Measurements from ENCODE around the gene PREX1. TPM values are rescaled to one million over a fixed set of nuclear protein-coding genes. Genes with fewer than 3 reads are reported as not detected.

The PREX1 gene
- polyA plus RNA-seq, 1 of the 3 experiments (the other 2 are of a cell fraction): 5.3 TPM

DNA sequence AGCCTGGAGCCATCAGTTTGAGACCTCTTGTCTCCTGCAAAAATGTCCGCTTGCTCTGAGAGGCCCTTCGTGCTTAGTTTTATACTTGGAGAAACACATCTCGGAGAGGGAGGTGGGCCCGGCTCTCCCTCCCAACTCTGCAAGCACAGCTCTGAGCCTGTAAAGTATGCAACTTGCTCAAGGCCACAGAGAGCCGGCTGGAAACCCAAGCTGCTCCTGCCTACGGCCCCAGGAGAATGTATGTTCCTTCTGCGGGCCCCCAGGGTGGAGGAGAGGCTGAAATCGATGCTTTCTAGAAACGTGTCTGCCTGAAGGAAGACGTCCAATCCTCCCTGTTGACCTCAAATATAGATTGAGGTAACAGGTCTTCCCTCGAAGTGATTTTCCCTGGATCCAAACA is 205.4 kb downstream of the PREX1 start:
- H3K4me1 ChIP-seq (ENCODE audit: control insufficient read depth in 1 of 2, insufficient read depth in 2 of 2, low read depth in 1 of 2, low read length in 1 of 2): peaks cover 0 to 27% of the 10 kb centered on the region in 2 experiments; a peak in 2 of 4 replicates
- no peak overlapping the region for H3K4me3 ChIP-seq (ENCODE audit: low read depth in 2 of 2, low read length in 1 of 2)
- peaks cover 2% of the 10 kb centered on the region for H3F3A ChIP-seq (replicated peaks; ENCODE audit: insufficient read depth)
- TF ChIP-seq, protein P1, sequence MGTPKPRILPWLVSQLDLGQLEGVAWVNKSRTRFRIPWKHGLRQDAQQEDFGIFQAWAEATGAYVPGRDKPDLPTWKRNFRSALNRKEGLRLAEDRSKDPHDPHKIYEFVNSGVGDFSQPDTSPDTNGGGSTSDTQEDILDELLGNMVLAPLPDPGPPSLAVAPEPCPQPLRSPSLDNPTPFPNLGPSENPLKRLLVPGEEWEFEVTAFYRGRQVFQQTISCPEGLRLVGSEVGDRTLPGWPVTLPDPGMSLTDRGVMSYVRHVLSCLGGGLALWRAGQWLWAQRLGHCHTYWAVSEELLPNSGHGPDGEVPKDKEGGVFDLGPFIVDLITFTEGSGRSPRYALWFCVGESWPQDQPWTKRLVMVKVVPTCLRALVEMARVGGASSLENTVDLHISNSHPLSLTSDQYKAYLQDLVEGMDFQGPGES (IDR thresholded peaks at IDR 0.05; ENCODE audit: low read depth, low read length): no peak
- TF ChIP-seq CHD2 (IDR thresholded peaks at IDR 0.05; ENCODE audit: low read length, partially characterized antibody): no peak
- TF ChIP-seq MXI1 (IDR thresholded peaks at IDR 0.05; ENCODE audit: low read depth, low read length): no peak
- no peak for TF ChIP-seq GATA2 (CRISPR knock-in tag; IDR thresholded peaks at IDR 0.05)
- no peak for TF ChIP-seq GABPA (IDR thresholded peaks at IDR 0.05; ENCODE audit: low read depth)
- TF ChIP-seq TEAD4 (IDR thresholded peaks at IDR 0.05; ENCODE audit: borderline replicate concordance, insufficient read depth): no peak
- no peak for TF ChIP-seq FOXM1 (IDR thresholded peaks at IDR 0.05; ENCODE audit: low read depth)
- TF ChIP-seq YY1 (IDR thresholded peaks at IDR 0.05; ENCODE audit: low read depth): no peak
- TF ChIP-seq SMC3 (IDR thresholded peaks at IDR 0.05; ENCODE audit: low read depth, low read length): no peak
- no peak for TF ChIP-seq NRF1 (IDR thresholded peaks at IDR 0.05; ENCODE audit: low read depth, low read length)
- H3K9me2 ChIP-seq: no peaks in the 10 kb centered on the region
- H3K9ac ChIP-seq: no peak overlapping the region
- ChIA-PET POLR2A (no interaction called here), CTCF (interaction anchor here (1.0 to 10.6 kb wide), 14 partner anchors 12 to 980 kb away, joined by 3 to 437 read pairs (median 32); partner anchors contain the start of gene SULF2)
- no peaks in the 10 kb centered on the region for H3K79me2 ChIP-seq (ENCODE audit: insufficient read depth)
- no peaks in the 10 kb centered on the region for H4K20me1 ChIP-seq (ENCODE audit: insufficient read depth)
- H2AFZ ChIP-seq (ENCODE audit: low read depth): no peak overlapping the region
- WGBS (ENCODE audit: low lambda C conversion rate): 81% methylated on average over 9 of the region's 11 CpGs
- no peak for DNase-seq
- H3K4me2 ChIP-seq: no peak overlapping the region
- no peaks in the 10 kb centered on the region for H3K27me3 ChIP-seq (ENCODE audit: insufficient read depth)
- no peaks in the 10 kb centered on the region for H3K9me3 ChIP-seq
- H3K27ac ChIP-seq (ENCODE audit: low read depth in 2 of 2, low read length in 1 of 2): no peak overlapping the region
- H3K36me3 ChIP-seq (replicated peaks in 1 of 2; ENCODE audit: control insufficient read depth in 1 of 2, insufficient read depth in 2 of 2, low read length in 1 of 2): no peaks in the 10 kb centered on the region

DNA sequence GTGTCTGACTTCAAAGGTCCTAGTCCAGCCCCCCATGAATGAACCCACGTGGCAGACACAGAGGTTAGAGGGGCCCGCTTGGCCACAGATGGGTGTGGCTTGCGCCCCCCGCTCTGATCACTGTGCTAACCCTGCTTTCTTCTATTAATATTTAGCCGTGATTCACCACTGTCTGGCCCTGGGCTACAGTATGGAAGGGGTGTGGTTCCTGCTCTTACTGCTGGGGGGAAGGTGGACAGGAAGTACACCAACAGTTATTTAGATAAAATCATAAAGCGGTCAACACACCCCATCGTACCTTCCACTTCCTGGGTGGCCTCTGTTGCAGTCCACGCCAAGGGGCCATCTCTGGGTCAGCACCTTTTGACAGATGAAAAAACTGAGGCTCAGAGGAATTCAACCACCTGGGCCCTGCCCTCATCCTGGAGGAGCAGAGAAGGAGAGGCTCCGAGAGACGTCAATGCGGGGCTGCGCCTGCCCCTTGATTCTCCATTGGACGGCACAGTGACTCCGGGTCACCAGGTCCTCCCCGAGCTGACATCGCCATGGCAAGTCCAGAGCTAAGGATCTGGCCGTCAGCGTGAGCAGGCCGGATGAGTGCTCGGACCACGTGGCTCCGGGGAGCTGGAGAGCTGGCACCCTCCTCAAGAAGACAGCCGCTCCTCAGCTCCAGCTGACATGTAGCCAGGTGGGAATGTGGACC is 206.3 kb downstream of the PREX1 start:
- H3K27me3 ChIP-seq (ENCODE audit: insufficient read depth): no peaks in the 10 kb centered on the region
- DNase-seq: no peak
- no peaks in the 10 kb centered on the region for H3K9me3 ChIP-seq
- H3K4me3 ChIP-seq (ENCODE audit: low read depth in 2 of 2, low read length in 1 of 2): peak overlapping the region in 1 of 2 experiments; percentile 52; a peak in 1 of 4 replicates
- no peak for TF ChIP-seq RFX5 (IDR thresholded peaks at IDR 0.05; ENCODE audit: low read length)
- no peak for TF ChIP-seq FOXM1 (IDR thresholded peaks at IDR 0.05; ENCODE audit: low read depth)
- TF ChIP-seq POLR2AphosphoS5 (IDR thresholded peaks at IDR 0.05; ENCODE audit: low read depth, low read length): no peak
- no peak for TF ChIP-seq EZH2phosphoT487 (IDR thresholded peaks at IDR 0.05; ENCODE audit: borderline replicate concordance, low read depth)
- TF ChIP-seq TAF1 (IDR thresholded peaks at IDR 0.05; ENCODE audit: borderline replicate concordance, low read depth, low read length): no peak
- TF ChIP-seq TEAD4 (IDR thresholded peaks at IDR 0.05; ENCODE audit: borderline replicate concordance, insufficient read depth): no peak
- H3K9me2 ChIP-seq: no peaks in the 10 kb centered on the region
- peak overlapping the region; percentile 61 for H3K4me2 ChIP-seq
- CTCF ChIA-PET: interaction anchor here (0.6 to 10.6 kb wide), 92 partner anchors 10 to 1337 kb away, joined by 3 to 437 read pairs (median 6); partner anchors contain the start of genes NCOA3, PREX1 and SULF2
- no peak overlapping the region for H3K9ac ChIP-seq
- no peaks in the 10 kb centered on the region for H3K79me2 ChIP-seq (ENCODE audit: insufficient read depth)
- H3K36me3 ChIP-seq (replicated peaks in 1 of 2; ENCODE audit: control insufficient read depth in 1 of 2, insufficient read depth in 2 of 2, low read length in 1 of 2): no peaks in the 10 kb centered on the region
- H4K20me1 ChIP-seq (ENCODE audit: insufficient read depth): no peaks in the 10 kb centered on the region
- H3F3A ChIP-seq (replicated peaks; ENCODE audit: insufficient read depth): peaks cover 2% of the 10 kb centered on the region
- no peak overlapping the region for H3K27ac ChIP-seq (ENCODE audit: low read depth in 2 of 2, low read length in 1 of 2)
- POLR2A ChIA-PET: no interaction called here
- peaks cover 0 to 27% of the 10 kb centered on the region in 2 experiments; a peak in 2 of 4 replicates for H3K4me1 ChIP-seq (ENCODE audit: control insufficient read depth in 1 of 2, insufficient read depth in 2 of 2, low read depth in 1 of 2, low read length in 1 of 2)
- 62% methylated on average over 12 of the region's 23 CpGs for WGBS (ENCODE audit: low lambda C conversion rate)
- no peak overlapping the region for H2AFZ ChIP-seq (ENCODE audit: low read depth)
